ENCODE measurements around the gene GAREM1. TPM values are rescaled to one million over a fixed set of nuclear protein-coding genes. Genes with fewer than 3 reads are reported as not detected.
A peak's percentile ranks its signal among the peaks of the same experiment; 100 is the strongest.

The GAREM1 gene
- total RNA-seq, 1 donor from 2014 or later, result 11.0 TPM

GRCh38 chr18:32290810-32291209 lies 179.9 kb downstream of the GAREM1 start:
- Mint-ChIP-seq H3K9me3 (ENCODE audit: low read depth) (no peaks in the 10 kb centered on the region), H3K36me3 (ENCODE audit: insufficient read depth) (peaks cover 3% of the 10 kb centered on the region), H3K27me3 (no peaks in the 10 kb centered on the region), H3K4me3 (ENCODE audit: low read depth) (no peak overlapping the region), H3K27ac (no peak overlapping the region), H3K4me1 (ENCODE audit: low read depth) (no peaks in the 10 kb centered on the region)
- TF ChIP-seq CTCF (IDR thresholded peaks at IDR 0.05; ENCODE audit: unreplicated experiment), result no peak
- DNase-seq (ENCODE audit: low spot score, unreplicated experiment), result no peak

GRCh38 chr18:32289483-32290075 lies 181.1 kb downstream of the GAREM1 start:
- no peaks in the 10 kb centered on the region for H3K4me1 Mint-ChIP-seq (ENCODE audit: low read depth)
- H3K4me3 Mint-ChIP-seq (ENCODE audit: low read depth), result no peak overlapping the region
- H3K27ac Mint-ChIP-seq, result no peak overlapping the region
- peak; percentile 38 for DNase-seq (ENCODE audit: low spot score, unreplicated experiment)
- H3K9me3 Mint-ChIP-seq (ENCODE audit: low read depth), result no peaks in the 10 kb centered on the region
- H3K36me3 Mint-ChIP-seq (ENCODE audit: insufficient read depth), result peaks cover 7% of the 10 kb centered on the region
- peak; percentile 79 for TF ChIP-seq CTCF (IDR thresholded peaks at IDR 0.05; ENCODE audit: unreplicated experiment)
- no peaks in the 10 kb centered on the region for H3K27me3 Mint-ChIP-seq

DNA sequence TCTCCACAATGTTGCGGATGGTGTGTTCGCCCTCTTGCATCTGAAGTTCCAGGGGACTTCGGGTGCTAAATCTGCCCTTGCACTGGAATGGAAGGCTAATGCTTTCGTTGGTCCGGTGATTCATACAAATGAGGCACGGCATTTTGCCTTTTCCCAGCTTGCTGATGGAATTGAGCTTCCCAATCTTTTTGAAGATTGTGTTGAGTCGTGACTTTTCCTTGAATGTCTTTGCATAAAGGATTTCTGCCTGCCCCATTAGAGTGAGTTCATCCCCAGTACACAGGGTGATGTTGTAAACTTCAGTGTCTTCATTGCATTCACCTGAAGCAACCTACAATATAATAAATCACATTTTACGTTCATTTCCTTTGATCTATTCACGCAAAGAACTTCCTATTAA lies 182.8 kb downstream of the GAREM1 start:
- Mint-ChIP-seq H3K27ac (no peak overlapping the region), H3K4me1 (ENCODE audit: low read depth) (no peaks in the 10 kb centered on the region), H3K9me3 (ENCODE audit: low read depth) (no peaks in the 10 kb centered on the region), H3K36me3 (ENCODE audit: insufficient read depth) (peaks cover 7% of the 10 kb centered on the region), H3K27me3 (no peaks in the 10 kb centered on the region), H3K4me3 (ENCODE audit: low read depth) (no peak overlapping the region)
- DNase-seq (ENCODE audit: low spot score, unreplicated experiment), result no peak
- TF ChIP-seq CTCF (IDR thresholded peaks at IDR 0.05; ENCODE audit: unreplicated experiment), result no peak

- no peak overlapping the region for H3K4me3 Mint-ChIP-seq (ENCODE audit: low read depth)
- no peak overlapping the region for H3K27ac Mint-ChIP-seq
- no peaks in the 10 kb centered on the region for H3K27me3 Mint-ChIP-seq
- peaks cover 7% of the 10 kb centered on the region for H3K36me3 Mint-ChIP-seq (ENCODE audit: insufficient read depth)
- H3K4me1 Mint-ChIP-seq (ENCODE audit: low read depth), result no peaks in the 10 kb centered on the region
- DNase-seq (ENCODE audit: low spot score, unreplicated experiment), result no peak
- no peaks in the 10 kb centered on the region for H3K9me3 Mint-ChIP-seq (ENCODE audit: low read depth)
- no peak for TF ChIP-seq CTCF (IDR thresholded peaks at IDR 0.05; ENCODE audit: unreplicated experiment)
These were observed 183.4 kb downstream of the GAREM1 start for GRCh38 chr18:32287249-32287648.

GRCh38 chr18:32286749-32287148 lies 183.9 kb downstream of the GAREM1 start:
- Mint-ChIP-seq H3K36me3 (ENCODE audit: insufficient read depth) (peaks cover 7% of the 10 kb centered on the region), H3K27ac (no peak overlapping the region), H3K9me3 (ENCODE audit: low read depth) (no peaks in the 10 kb centered on the region), H3K27me3 (no peaks in the 10 kb centered on the region), H3K4me1 (ENCODE audit: low read depth) (no peaks in the 10 kb centered on the region), H3K4me3 (ENCODE audit: low read depth) (no peak overlapping the region)
- no peak for TF ChIP-seq CTCF (IDR thresholded peaks at IDR 0.05; ENCODE audit: unreplicated experiment)
- DNase-seq (ENCODE audit: low spot score, unreplicated experiment), result no peak

Data from progenitor cell of endocrine pancreas (in vitro differentiated cells).